HG02798 (cell line): ENCODE measurements around the gene LRFN2.

ENCODE experiments used
- ATAC-seq: cut with Tn5 transposase; IDR thresholded peaks from one replicate; pipeline ENCODE4 v1.9.1; 2021; ENCODE audit warnings: mild to moderate bottlenecking; ENCODE audit not compliant: unreplicated experiment, poor library complexity

The LRFN2 gene

GRCh38 chr6:40588070-40588384 lies 863 bp upstream of the LRFN2 start:
- ATAC-seq: no peak

GRCh38 chr6:40586369-40587201 lies 579 bp downstream of the LRFN2 start:
- ATAC-seq: no peak

GRCh38 chr6:40585651-40586269 lies 1.4 kb downstream of the LRFN2 start:
- ATAC-seq: no peak

- ATAC-seq: no peak
Observed at GRCh38 chr6:40585223-40585622, 1.9 kb downstream of the LRFN2 start.

GRCh38 chr6:40584741-40585140 lies 2.4 kb downstream of the LRFN2 start:
- no peak for ATAC-seq

GRCh38 chr6:40583709-40584108 lies 3.5 kb downstream of the LRFN2 start:
- no peak for ATAC-seq

- no peak for ATAC-seq
Observed at GRCh38 chr6:40582892-40583291, 4.3 kb downstream of the LRFN2 start.

GRCh38 chr6:40579101-40579500 lies 8.1 kb downstream of the LRFN2 start:
- no peak for ATAC-seq

GRCh38 chr6:40577672-40578071 lies 9.5 kb downstream of the LRFN2 start:
- ATAC-seq: no peak

- no peak for ATAC-seq
Observed at GRCh38 chr6:40573221-40573620, 13.9 kb downstream of the LRFN2 start.

- no peak for ATAC-seq
Observed at GRCh38 chr6:40569162-40569910, 17.8 kb downstream of the LRFN2 start.

GRCh38 chr6:40568062-40568708 lies 19.0 kb downstream of the LRFN2 start:
- ATAC-seq: no peak

- ATAC-seq: no peak
Observed at GRCh38 chr6:40563111-40563510, 24.1 kb downstream of the LRFN2 start.

GRCh38 chr6:40559056-40559455 lies 28.1 kb downstream of the LRFN2 start:
- ATAC-seq: no peak

GRCh38 chr6:40558102-40558501 lies 29.1 kb downstream of the LRFN2 start:
- ATAC-seq: no peak

- no peak for ATAC-seq
Observed at GRCh38 chr6:40556881-40557280, 30.3 kb downstream of the LRFN2 start.

GRCh38 chr6:40556023-40556422 lies 31.1 kb downstream of the LRFN2 start:
- no peak for ATAC-seq

- no peak for ATAC-seq
Observed at GRCh38 chr6:40555092-40555491, 32.1 kb downstream of the LRFN2 start.

GRCh38 chr6:40552941-40553340 lies 34.2 kb downstream of the LRFN2 start:
- no peak for ATAC-seq

GRCh38 chr6:40551966-40552505 lies 35.1 kb downstream of the LRFN2 start:
- ATAC-seq: no peak
